SK-N-SH treated with all-trans-retinoic acid at 6 μM for 48 hours (cell line): ENCODE results near the gene SF1.

Experiments
- ATAC-seq: fragments of 200-7000 bp; cut with Tn5 transposase; 3 replicates; pipeline ENCODE4 v1.9.1; 2020; ENCODE audit warnings: mild to moderate bottlenecking, moderate library complexity
- ARNTL ChIP-seq: fragments of 450-650 bp; formaldehyde crosslinking; IDR thresholded peaks from 2 replicates; pipeline ENCODE4 v1.5.0; 2020; ENCODE audit warnings: low read depth, mild to moderate bottlenecking, moderate library complexity, borderline replicate concordance
- BACH2 ChIP-seq: fragments of 250-450 bp; sonication (Bioruptor Pico); IDR thresholded peaks from 2 replicates; pipeline ENCODE4 v1.9.0; 2021; ENCODE audit warnings: mild to moderate bottlenecking, borderline replicate concordance
- ESRRG ChIP-seq: fragments of 250-450 bp; sonication (Bioruptor Pico); IDR thresholded peaks from 2 replicates; pipeline ENCODE4 v1.6.1; 2021; ENCODE audit warnings: mild to moderate bottlenecking
- ISL1 ChIP-seq: fragments of 250-450 bp; sonication (Bioruptor Pico); IDR thresholded peaks from 2 replicates; pipeline ENCODE4 v2.1.2; 2022; ENCODE audit warnings: mild to moderate bottlenecking, moderate library complexity
- OSR1 ChIP-seq: fragments of 250-450 bp; sonication (Bioruptor Pico); IDR thresholded peaks from 2 replicates; pipeline ENCODE4 v1.8.0; 2022; ENCODE audit warnings: moderate library complexity, mild to moderate bottlenecking, inconsistent platforms
- PPARA ChIP-seq: fragments of 250-450 bp; sonication (Bioruptor Pico); IDR thresholded peaks from 2 replicates; pipeline ENCODE4 v1.5.0; 2020; ENCODE audit warnings: mild to moderate bottlenecking, borderline replicate concordance
- RARB ChIP-seq: fragments of 250-450 bp; sonication (Bioruptor Pico); IDR thresholded peaks from 2 replicates; pipeline ENCODE4 v1.8.0; 2021; ENCODE audit warnings: mild to moderate bottlenecking, moderate library complexity
- SNAI2 ChIP-seq: fragments of 250-450 bp; sonication (Bioruptor Pico); IDR thresholded peaks from 2 replicates; pipeline ENCODE4 v1.5.0; 2020; ENCODE audit warnings: mild to moderate bottlenecking, moderate library complexity
- TCF4 ChIP-seq: fragments of 250-450 bp; sonication (Bioruptor Pico); IDR thresholded peaks from 2 replicates; pipeline ENCODE4 v1.8.0; 2021; ENCODE audit warnings: mild to moderate bottlenecking, moderate library complexity, borderline replicate concordance
- TOX ChIP-seq: fragments of 250-450 bp; sonication (Bioruptor Pico); IDR thresholded peaks from 2 replicates; pipeline ENCODE4 v1.8.0; 2021; ENCODE audit warnings: mild to moderate bottlenecking, moderate library complexity, borderline replicate concordance
- TSHZ2 ChIP-seq: fragments of 250-450 bp; sonication (Bioruptor Pico); IDR thresholded peaks from 2 replicates; pipeline ENCODE4 v1.5.0; 2020; ENCODE audit warnings: mild to moderate bottlenecking, moderate library complexity
- ZC3H10 ChIP-seq: fragments of 250-450 bp; sonication (Bioruptor Pico); IDR thresholded peaks from 2 replicates; pipeline ENCODE4 v1.5.1; 2021; ENCODE audit warnings: mild to moderate bottlenecking, moderate library complexity
- ZFP3 ChIP-seq: fragments of 250-450 bp; sonication (Bioruptor Pico); IDR thresholded peaks from 2 replicates; pipeline ENCODE4 v1.5.0; 2020; ENCODE audit warnings: mild to moderate bottlenecking, moderate library complexity
- ZFP30 ChIP-seq: fragments of 450-650 bp; formaldehyde crosslinking; IDR thresholded peaks from 2 replicates; pipeline ENCODE4 v1.5.0; 2022; ENCODE audit warnings: mild to moderate bottlenecking, moderate library complexity
- ZNF565 ChIP-seq: fragments of 450-650 bp; formaldehyde crosslinking; conservative IDR thresholded peaks from 2 replicates; pipeline ENCODE4 v1.5.0; 2020; ENCODE audit warnings: low read depth, mild to moderate bottlenecking, moderate library complexity
- ZNF70 ChIP-seq: fragments of 450-650 bp; formaldehyde crosslinking; IDR thresholded peaks from 2 replicates; pipeline ENCODE4 v1.5.0; 2020; ENCODE audit warnings: mild to moderate bottlenecking, moderate library complexity
- ZNF8 ChIP-seq: fragments of 450-650 bp; formaldehyde crosslinking; IDR thresholded peaks from 2 replicates; pipeline ENCODE4 v1.5.0; 2020; ENCODE audit warnings: mild to moderate bottlenecking, moderate library complexity
- TF ChIP-seq, protein P1 (sequence below): fragments of 250-450 bp; sonication (Bioruptor Pico); IDR thresholded peaks from 2 replicates; pipeline ENCODE4 v1.8.0; 2020; ENCODE audit warnings: mild to moderate bottlenecking, moderate library complexity, borderline replicate concordance
- TF ChIP-seq, protein P2 (sequence below): fragments of 250-450 bp; sonication (Bioruptor Pico); IDR thresholded peaks from 2 replicates; pipeline ENCODE4 v1.8.0; 2021; ENCODE audit warnings: low read depth, mild to moderate bottlenecking, moderate library complexity, borderline replicate concordance
- TF ChIP-seq, protein P3 (sequence below): fragments of 250-450 bp; sonication (Bioruptor Pico); IDR thresholded peaks from 2 replicates; pipeline ENCODE4 v1.5.1; 2021; ENCODE audit warnings: mild to moderate bottlenecking, moderate library complexity

Gene SF1

DNA sequence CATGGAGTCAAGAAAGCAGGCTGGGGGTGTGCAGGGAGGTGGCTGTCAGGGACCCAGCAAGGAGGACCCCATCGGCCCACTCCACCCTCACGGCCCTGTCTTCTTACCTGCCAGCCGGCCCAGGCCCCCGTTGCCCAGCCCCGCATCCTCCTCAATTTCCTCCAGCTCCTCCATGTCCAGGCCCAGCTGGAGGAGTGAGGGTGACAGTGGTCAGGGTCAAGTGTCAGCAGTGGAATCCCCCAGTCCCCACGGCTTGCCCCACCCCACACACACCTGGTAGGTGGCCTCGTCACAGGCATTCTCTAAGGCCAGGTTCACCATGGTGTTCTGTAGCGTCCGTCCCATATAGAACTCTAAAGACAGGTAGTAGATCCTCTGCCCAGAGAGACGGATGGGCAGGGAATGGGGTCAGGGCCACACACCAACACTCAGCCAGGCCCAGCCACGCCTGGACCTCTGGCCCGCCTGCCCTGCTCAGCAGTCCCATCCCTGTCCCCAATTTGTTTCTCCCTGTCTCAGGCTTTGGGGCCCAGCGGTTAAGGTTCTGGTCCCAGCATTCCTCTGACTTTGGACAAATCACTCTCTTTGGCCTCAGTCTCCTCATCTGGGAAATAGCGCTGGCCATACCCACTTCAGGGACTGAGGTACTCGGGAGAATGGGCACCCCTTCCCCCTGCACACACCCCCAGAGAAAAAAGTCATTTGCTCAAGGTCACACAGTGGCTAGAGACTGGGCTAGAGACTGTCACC, 19.8 kb downstream of the SF1 start:
- ATAC-seq, result no peak
- TF ChIP-seq ZFP3 (CRISPR knock-in tag) (no peak), ZNF565 (no peak), RARB (CRISPR knock-in tag) (no peak), TCF4 (no peak), BACH2 (no peak), SNAI2 (no peak), TOX (CRISPR knock-in tag) (no peak), OSR1 (CRISPR knock-in tag) (no peak), PPARA (CRISPR knock-in tag) (no peak), ZNF8 (CRISPR knock-in tag) (no peak), ZC3H10 (CRISPR knock-in tag) (no peak), ZNF70 (CRISPR knock-in tag) (no peak), TSHZ2 (CRISPR knock-in tag) (no peak), ESRRG (CRISPR knock-in tag) (no peak)
- TF ChIP-seq, protein P1, sequence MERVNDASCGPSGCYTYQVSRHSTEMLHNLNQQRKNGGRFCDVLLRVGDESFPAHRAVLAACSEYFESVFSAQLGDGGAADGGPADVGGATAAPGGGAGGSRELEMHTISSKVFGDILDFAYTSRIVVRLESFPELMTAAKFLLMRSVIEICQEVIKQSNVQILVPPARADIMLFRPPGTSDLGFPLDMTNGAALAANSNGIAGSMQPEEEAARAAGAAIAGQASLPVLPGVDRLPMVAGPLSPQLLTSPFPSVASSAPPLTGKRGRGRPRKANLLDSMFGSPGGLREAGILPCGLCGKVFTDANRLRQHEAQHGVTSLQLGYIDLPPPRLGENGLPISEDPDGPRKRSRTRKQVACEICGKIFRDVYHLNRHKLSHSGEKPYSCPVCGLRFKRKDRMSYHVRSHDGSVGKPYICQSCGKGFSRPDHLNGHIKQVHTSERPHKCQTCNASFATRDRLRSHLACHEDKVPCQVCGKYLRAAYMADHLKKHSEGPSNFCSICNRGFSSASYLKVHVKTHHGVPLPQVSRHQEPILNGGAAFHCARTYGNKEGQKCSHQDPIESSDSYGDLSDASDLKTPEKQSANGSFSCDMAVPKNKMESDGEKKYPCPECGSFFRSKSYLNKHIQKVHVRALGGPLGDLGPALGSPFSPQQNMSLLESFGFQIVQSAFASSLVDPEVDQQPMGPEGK, result no peak
- TF ChIP-seq, protein P2, sequence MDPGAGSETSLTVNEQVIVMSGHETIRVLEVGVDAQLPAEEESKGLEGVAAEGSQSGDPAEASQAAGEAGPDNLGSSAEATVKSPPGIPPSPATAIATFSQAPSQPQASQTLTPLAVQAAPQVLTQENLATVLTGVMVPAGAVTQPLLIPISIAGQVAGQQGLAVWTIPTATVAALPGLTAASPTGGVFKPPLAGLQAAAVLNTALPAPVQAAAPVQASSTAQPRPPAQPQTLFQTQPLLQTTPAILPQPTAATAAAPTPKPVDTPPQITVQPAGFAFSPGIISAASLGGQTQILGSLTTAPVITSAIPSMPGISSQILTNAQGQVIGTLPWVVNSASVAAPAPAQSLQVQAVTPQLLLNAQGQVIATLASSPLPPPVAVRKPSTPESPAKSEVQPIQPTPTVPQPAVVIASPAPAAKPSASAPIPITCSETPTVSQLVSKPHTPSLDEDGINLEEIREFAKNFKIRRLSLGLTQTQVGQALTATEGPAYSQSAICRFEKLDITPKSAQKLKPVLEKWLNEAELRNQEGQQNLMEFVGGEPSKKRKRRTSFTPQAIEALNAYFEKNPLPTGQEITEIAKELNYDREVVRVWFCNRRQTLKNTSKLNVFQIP (CRISPR knock-in tag), result no peak
- TF ChIP-seq, protein P3, sequence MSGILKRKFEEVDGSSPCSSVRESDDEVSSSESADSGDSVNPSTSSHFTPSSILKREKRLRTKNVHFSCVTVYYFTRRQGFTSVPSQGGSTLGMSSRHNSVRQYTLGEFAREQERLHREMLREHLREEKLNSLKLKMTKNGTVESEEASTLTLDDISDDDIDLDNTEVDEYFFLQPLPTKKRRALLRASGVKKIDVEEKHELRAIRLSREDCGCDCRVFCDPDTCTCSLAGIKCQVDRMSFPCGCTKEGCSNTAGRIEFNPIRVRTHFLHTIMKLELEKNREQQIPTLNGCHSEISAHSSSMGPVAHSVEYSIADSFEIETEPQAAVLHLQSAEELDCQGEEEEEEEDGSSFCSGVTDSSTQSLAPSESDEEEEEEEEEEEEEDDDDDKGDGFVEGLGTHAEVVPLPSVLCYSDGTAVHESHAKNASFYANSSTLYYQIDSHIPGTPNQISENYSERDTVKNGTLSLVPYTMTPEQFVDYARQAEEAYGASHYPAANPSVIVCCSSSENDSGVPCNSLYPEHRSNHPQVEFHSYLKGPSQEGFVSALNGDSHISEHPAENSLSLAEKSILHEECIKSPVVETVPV (CRISPR knock-in tag), result no peak

- no peak for ATAC-seq
- TF ChIP-seq, protein P1, result no peak
Measured at GRCh38 chr11:64757549-64758329, 20.6 kb downstream of the SF1 start.

- no peak for TF ChIP-seq ISL1 (CRISPR knock-in tag)
- TF ChIP-seq, protein P1, result no peak
- TF ChIP-seq ZFP3 (CRISPR knock-in tag), result no peak
- no peak for TF ChIP-seq ZFP30 (CRISPR knock-in tag)
- no peak for TF ChIP-seq ESRRG (CRISPR knock-in tag)
- no peak for TF ChIP-seq TCF4
- TF ChIP-seq, protein P2 (CRISPR knock-in tag), result no peak
- no peak for TF ChIP-seq ZC3H10 (CRISPR knock-in tag)
- TF ChIP-seq ZNF565, result no peak
- no peak for TF ChIP-seq ARNTL
- no peak for TF ChIP-seq TOX (CRISPR knock-in tag)
- ATAC-seq, result no peak
Measured at GRCh38 chr11:64755681-64756361, 22.5 kb downstream of the SF1 start.
